Measurements from ENCODE around the gene RHBG.
"Not testable (repeated sequence)": the region's sequence is repeated elsewhere in the genome, so short reads cannot be mapped to it uniquely, and the experiment has no call there.

The RHBG gene

GRCh38 chr1:156368889-156369684, at the start of gene RHBG:
Gene RHBG, plus strand, starts transcription at chr1:156369211. Its CDS starts 39 bp downstream, at chr1:156369250.
- no peak for DNase-seq (ENCODE audit: low read depth in 2 of 2)

- no peak for DNase-seq (ENCODE audit: low read depth in 2 of 2)
These were observed 49.3 kb upstream of the RHBG start for GRCh38 chr1:156319664-156320063.

- no peak for DNase-seq (ENCODE audit: low read depth in 2 of 2)
These were observed 48.5 kb upstream of the RHBG start for GRCh38 chr1:156320560-156320959.

GRCh38 chr1:156323179-156323578, 45.8 kb upstream of the RHBG start:
- not testable (repeated sequence) for DNase-seq (ENCODE audit: low read depth in 2 of 2)

- DNase-seq (ENCODE audit: low read depth in 2 of 2), result no peak
These were observed 32.8 kb upstream of the RHBG start for GRCh38 chr1:156336242-156336641.

GRCh38 chr1:156337052-156337887, 31.7 kb upstream of the RHBG start:
- DNase-seq (ENCODE audit: low read depth in 2 of 2), result no peak

GRCh38 chr1:156337888-156338179, 31.2 kb upstream of the RHBG start:
- DNase-seq (ENCODE audit: low read depth in 2 of 2), result no peak

- peak; percentile 97 to 99 for DNase-seq (ENCODE audit: low read depth in 2 of 2)
These were observed 30.6 kb upstream of the RHBG start, which contains the start of the genes CCT3 and TSACC for GRCh38 chr1:156338180-156338976. Gene CCT3, minus strand, starts transcription at chr1:156338292. Its CDS starts 108 bp downstream, at chr1:156338184. Gene TSACC, plus strand, starts transcription at chr1:156338526. Its CDS starts 1,232 bp downstream, at chr1:156339758.

- DNase-seq (ENCODE audit: low read depth in 2 of 2), result no peak
These were observed 26.6 kb upstream of the RHBG start for GRCh38 chr1:156342166-156342955.

GRCh38 chr1:156344409-156344808, 24.6 kb upstream of the RHBG start:
- no peak for DNase-seq (ENCODE audit: low read depth in 2 of 2)

GRCh38 chr1:156346035-156346434, 23.0 kb upstream of the RHBG start:
- not testable (repeated sequence) for DNase-seq (ENCODE audit: low read depth in 2 of 2)

- no peak for DNase-seq (ENCODE audit: low read depth in 2 of 2)
These were observed 22.4 kb upstream of the RHBG start for GRCh38 chr1:156346636-156347035.

- no peak for DNase-seq (ENCODE audit: low read depth in 2 of 2)
These were observed 21.7 kb upstream of the RHBG start for GRCh38 chr1:156347331-156347730.

- not testable (repeated sequence) for DNase-seq (ENCODE audit: low read depth in 2 of 2)
These were observed 16.5 kb upstream of the RHBG start for GRCh38 chr1:156352481-156352880.

GRCh38 chr1:156356262-156356874, 12.6 kb upstream of the RHBG start:
- DNase-seq (ENCODE audit: low read depth in 2 of 2), result no peak

GRCh38 chr1:156356875-156357534, 12.0 kb upstream of the RHBG start:
- peak; percentile 33 to 44 for DNase-seq (ENCODE audit: low read depth in 2 of 2)

- no peak for DNase-seq (ENCODE audit: low read depth in 2 of 2)
These were observed 11.0 kb upstream of the RHBG start for GRCh38 chr1:156357977-156358376.

- no peak for DNase-seq (ENCODE audit: low read depth in 2 of 2)
These were observed 10.4 kb upstream of the RHBG start for GRCh38 chr1:156358641-156359040.

GRCh38 chr1:156359249-156359648, 9.8 kb upstream of the RHBG start:
- no peak for DNase-seq (ENCODE audit: low read depth in 2 of 2)

- DNase-seq (ENCODE audit: low read depth in 2 of 2), result no peak
These were observed 9.0 kb upstream of the RHBG start for GRCh38 chr1:156359973-156360372.
